ENCODE data around the gene ZNF48. TPM values are rescaled to one million over a fixed set of nuclear protein-coding genes. Genes with fewer than 3 reads are reported as not detected.

ZNF48 gene
- total and polyA plus RNA-seq, 12 donors = 2.2 to 8.0 (median 5.4) TPM

- peak overlapping the region in 9 of 10 donors; percentile 58 to 91 (median 75) for H3K27ac ChIP-seq
- H3K27me3 ChIP-seq = no peaks in the 10 kb centered on the region
- ATAC-seq (no peak), DNase-seq (no peak)
- TF ChIP-seq, protein P1, sequence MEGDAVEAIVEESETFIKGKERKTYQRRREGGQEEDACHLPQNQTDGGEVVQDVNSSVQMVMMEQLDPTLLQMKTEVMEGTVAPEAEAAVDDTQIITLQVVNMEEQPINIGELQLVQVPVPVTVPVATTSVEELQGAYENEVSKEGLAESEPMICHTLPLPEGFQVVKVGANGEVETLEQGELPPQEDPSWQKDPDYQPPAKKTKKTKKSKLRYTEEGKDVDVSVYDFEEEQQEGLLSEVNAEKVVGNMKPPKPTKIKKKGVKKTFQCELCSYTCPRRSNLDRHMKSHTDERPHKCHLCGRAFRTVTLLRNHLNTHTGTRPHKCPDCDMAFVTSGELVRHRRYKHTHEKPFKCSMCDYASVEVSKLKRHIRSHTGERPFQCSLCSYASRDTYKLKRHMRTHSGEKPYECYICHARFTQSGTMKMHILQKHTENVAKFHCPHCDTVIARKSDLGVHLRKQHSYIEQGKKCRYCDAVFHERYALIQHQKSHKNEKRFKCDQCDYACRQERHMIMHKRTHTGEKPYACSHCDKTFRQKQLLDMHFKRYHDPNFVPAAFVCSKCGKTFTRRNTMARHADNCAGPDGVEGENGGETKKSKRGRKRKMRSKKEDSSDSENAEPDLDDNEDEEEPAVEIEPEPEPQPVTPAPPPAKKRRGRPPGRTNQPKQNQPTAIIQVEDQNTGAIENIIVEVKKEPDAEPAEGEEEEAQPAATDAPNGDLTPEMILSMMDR (IDR thresholded peaks at IDR 0.05) = no peak
- peak overlapping the region; percentile 20 to 77 (median 65) for H3K4me3 ChIP-seq
- H3K4me1 ChIP-seq = peaks cover 3 to 17% (median 11%) of the 10 kb centered on the region in 9 donors
- peaks cover 0 to 38% (median 0%) of the 10 kb centered on the region in 9 donors for H3K36me3 ChIP-seq
- 64 to 65% methylated on average over 18 of the region's 18 CpGs for WGBS, 2 donors
- intact Hi-C loops (cut with DNase I) = loop anchor here in 3 of 10 donors (10.0 kb wide), 3 partner anchors 62 to 352 kb away; partner anchors contain the start of genes ALDOA (in 1 of the 3), CD2BP2 (in 1 of the 3) and ZNF689 (in 1 of the 3)
- no peaks in the 10 kb centered on the region for H3K9me3 ChIP-seq
These were observed 21.7 kb downstream of the ZNF48 start for GRCh38 chr16:30416624-30417528.

DNA sequence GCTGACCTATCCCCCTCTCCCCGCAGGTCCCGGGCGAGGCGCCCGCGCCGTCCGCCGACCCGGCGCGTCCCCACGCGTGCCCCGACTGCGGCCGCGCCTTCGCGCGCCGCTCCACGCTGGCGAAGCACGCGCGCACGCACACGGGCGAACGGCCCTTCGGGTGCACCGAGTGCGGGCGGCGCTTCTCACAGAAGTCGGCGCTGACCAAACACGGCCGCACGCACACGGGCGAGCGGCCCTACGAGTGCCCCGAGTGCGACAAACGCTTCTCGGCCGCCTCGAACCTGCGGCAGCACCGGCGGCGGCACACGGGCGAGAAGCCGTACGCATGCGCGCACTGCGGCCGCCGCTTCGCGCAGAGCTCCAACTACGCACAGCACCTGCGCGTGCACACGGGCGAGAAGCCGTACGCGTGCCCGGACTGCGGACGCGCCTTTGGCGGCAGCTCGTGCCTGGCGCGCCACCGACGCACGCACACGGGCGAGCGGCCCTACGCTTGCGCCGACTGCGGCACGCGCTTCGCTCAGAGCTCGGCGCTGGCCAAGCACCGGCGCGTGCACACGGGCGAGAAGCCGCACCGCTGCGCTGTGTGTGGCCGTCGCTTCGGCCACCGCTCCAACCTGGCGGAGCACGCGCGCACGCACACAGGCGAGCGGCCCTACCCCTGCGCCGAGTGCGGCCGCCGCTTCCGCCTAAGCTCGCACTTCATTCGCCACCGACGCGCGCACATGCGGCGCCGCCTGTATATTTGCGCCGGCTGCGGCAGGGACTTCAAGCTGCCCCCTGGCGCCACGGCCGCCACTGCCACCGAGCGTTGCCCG is 22.5 kb downstream of the ZNF48 start:
- no peaks in the 10 kb centered on the region for H3K9me3 ChIP-seq
- TF ChIP-seq, protein P1 (IDR thresholded peaks at IDR 0.05) = peak in 6 of 9 donors; percentile 14 to 51 (median 36)
- H3K36me3 ChIP-seq = peaks cover 0 to 38% (median 4%) of the 10 kb centered on the region in 9 donors
- peak overlapping the region; percentile 20 to 77 (median 65) for H3K4me3 ChIP-seq
- DNase-seq = peak; percentile 78 to 89
- H3K27ac ChIP-seq = peak overlapping the region; percentile 58 to 91 (median 78)
- H3K27me3 ChIP-seq = no peaks in the 10 kb centered on the region
- WGBS, 2 donors = 1% methylated on average over 133 to 140 of the region's 140 CpGs
- intact Hi-C loops (cut with DNase I) = loop anchor here in 3 of 10 donors (10.0 kb wide), 3 partner anchors 63 to 353 kb away; partner anchors contain the start of genes ALDOA (in 1 of the 3), CD2BP2 (in 1 of the 3) and ZNF689 (in 1 of the 3)
- H3K4me1 ChIP-seq = peaks cover 3 to 17% (median 11%) of the 10 kb centered on the region in 9 donors
- peak; percentile 92 to 96 (median 94) for ATAC-seq

DNA sequence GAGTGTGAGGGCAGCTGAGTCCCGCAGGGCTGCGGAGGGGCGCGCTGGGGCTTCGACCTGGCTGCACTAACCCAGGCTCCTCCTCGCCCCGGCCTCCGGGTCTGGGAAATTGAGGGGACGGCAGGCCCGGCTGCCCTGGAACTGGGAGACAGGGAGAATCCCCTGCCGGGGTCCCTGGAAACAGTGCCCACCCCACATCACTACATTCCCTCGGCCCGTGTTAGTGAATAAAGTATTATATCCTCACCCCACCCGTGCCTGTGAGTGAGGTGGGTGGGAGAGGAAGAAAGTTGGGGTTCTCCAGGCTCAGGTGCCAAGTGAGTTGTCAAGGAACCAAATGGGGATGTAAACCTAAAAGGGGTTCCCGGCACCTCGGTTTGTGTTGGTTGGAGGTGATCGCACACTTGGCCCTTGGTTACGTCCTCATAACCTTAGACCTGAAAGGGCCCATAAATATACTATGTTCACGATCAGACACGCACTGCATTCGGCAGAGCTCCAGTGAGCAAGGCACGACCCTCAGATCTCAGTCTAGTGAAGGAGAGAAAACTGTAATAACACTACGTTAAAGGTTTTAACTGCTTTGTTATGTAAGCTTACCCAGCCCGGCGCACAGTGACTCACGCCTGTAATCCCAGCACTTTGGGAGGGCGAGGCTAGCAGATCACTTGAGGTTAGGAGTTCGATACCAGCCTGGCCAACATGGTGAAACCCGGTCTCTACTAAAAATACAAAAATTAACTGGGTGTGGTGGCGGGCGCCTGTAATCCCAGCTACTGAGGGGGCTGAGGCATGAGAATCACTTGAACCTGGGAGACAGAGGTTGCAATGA is 23.3 kb downstream of the ZNF48 start:
- H3K9me3 ChIP-seq = no peaks in the 10 kb centered on the region
- H3K36me3 ChIP-seq = peaks cover 0 to 39% (median 10%) of the 10 kb centered on the region in 9 donors
- peak overlapping the region; percentile 49 to 91 (median 78) for H3K27ac ChIP-seq
- peak overlapping the region in 9 of 10 donors; percentile 53 to 77 (median 66) for H3K4me3 ChIP-seq
- DNase-seq (no peak), ATAC-seq (no peak)
- TF ChIP-seq, protein P1 (IDR thresholded peaks at IDR 0.05) = peak in 1 of 9 donors; percentile 3
- H3K4me1 ChIP-seq = peaks cover 3 to 17% (median 11%) of the 10 kb centered on the region in 9 donors
- WGBS, 2 donors = 68 to 72% methylated on average over 31 of the region's 31 CpGs
- no peaks in the 10 kb centered on the region for H3K27me3 ChIP-seq
- intact Hi-C loops (cut with DNase I) = loop anchor here in 3 of 10 donors (10.0 kb wide), 3 partner anchors 64 to 354 kb away; partner anchors contain the start of genes ALDOA (in 1 of the 3), CD2BP2 (in 1 of the 3) and ZNF689 (in 1 of the 3)
